Effector memory CD4-positive, alpha-beta T cell (primary cell): ENCODE measurements around the gene EXOC3L1.

Source experiments
- DNase-seq, 3 donors: peaks; one replicate each; pipeline ENCODE4 v3.0.0-alpha.2; 2020
- H3K27ac ChIP-seq: 2 replicates; pipeline ENCODE4 v1.7.0; 2013; ENCODE audit warnings: mild to moderate bottlenecking, low read length, moderate library complexity; ENCODE audit not compliant: insufficient read depth, poor library complexity, severe bottlenecking
- H3K27me3 ChIP-seq: replicated peaks from 2 replicates; pipeline ENCODE4 v1.7.0; 2013; ENCODE audit warnings: mild to moderate bottlenecking, low read length; ENCODE audit not compliant: insufficient read depth, control insufficient read depth, poor library complexity, severe bottlenecking
- H3K36me3 ChIP-seq: 2 replicates; pipeline ENCODE4 v1.7.0; 2013; ENCODE audit warnings: mild to moderate bottlenecking, low read length, moderate library complexity; ENCODE audit not compliant: control insufficient read depth, insufficient read depth
- H3K4me1 ChIP-seq: 2 replicates; pipeline ENCODE4 v1.7.0; 2013; ENCODE audit warnings: low read length, mild to moderate bottlenecking; ENCODE audit not compliant: control insufficient read depth, insufficient read depth, poor library complexity, severe bottlenecking
- H3K4me3 ChIP-seq: 2 replicates; pipeline ENCODE4 v1.7.0; 2013; ENCODE audit warnings: low read length, low read depth, mild to moderate bottlenecking; ENCODE audit not compliant: insufficient read depth, poor library complexity, severe bottlenecking
- H3K9me3 ChIP-seq: 2 replicates; pipeline ENCODE4 v1.7.0; 2013; ENCODE audit warnings: mild to moderate bottlenecking, low read length, moderate library complexity; ENCODE audit not compliant: control insufficient read depth

The EXOC3L1 gene

DNA sequence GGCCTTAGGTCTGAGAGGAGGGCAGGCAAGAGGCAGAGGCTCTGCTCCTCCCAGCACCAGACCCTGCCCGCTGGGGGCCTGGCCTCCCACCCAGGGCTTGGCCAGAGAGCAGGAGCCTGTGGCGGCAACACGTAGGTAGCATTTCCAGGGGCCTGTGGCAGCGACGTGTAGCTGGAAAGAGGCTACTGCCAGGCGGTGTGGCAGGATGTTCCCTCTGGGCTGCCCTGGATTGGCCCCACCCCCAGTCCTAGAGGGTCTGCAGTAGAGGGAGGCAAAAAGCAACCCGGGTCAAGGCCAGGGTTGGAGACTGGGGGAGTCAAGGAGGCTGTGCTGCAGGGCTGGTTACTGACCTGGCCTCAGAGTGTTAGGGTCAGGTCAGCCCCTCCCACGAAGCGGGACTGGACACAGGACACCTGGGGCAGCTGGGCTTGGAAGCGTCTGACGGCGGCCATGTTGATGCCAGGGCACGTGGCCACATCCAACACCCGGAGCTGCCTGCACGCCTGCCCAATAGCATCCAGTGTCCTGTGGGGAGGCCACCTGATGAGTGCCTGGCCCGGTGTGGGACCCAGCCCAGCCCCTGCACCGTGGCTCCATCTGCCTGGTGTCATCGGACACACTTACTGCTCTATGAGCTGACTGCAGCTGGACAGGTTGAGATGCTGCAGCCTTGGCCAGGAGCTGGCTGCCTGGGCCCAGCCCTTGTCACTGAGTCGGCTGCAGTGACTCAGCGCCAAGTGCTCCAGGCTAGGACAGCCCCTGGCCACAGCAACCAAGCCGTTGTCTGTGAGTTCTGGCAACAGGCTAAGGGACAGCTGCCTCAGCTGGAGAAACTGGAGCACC, 17.5 kb upstream of the EXOC3L1 start:
- DNase-seq, result no peak
- H3K9me3 ChIP-seq, result no peaks in the 10 kb centered on the region
- peaks cover 15% of the 10 kb centered on the region for H3K36me3 ChIP-seq
- no peaks in the 10 kb centered on the region for H3K4me1 ChIP-seq
- H3K27me3 ChIP-seq, result no peaks in the 10 kb centered on the region
- no peak overlapping the region for H3K4me3 ChIP-seq
- no peak overlapping the region for H3K27ac ChIP-seq

DNA sequence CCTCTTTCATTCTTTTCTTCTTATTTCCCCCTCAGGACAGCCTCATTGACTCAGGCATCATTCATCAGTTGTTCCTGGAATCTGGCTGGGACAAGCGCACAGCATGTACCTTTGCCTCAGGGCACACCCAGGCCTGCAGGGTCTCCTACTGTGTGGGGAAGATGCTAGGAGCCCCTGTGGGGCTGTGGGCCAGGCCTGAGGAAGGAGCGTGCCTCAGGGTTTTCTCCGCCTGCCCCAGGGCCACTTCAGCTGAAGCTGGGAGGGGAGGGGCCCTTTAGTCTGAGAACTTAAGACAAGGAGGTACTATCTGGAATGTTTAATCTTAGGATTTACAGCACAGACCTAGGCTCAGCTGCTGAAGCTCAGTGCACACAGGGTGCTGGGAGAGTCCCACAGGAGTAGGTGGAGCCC, 16.9 kb upstream of the EXOC3L1 start:
- Histone ChIP-seq H3K9me3 (no peaks in the 10 kb centered on the region), H3K27ac (no peak overlapping the region), H3K36me3 (peaks cover 21% of the 10 kb centered on the region), H3K27me3 (no peaks in the 10 kb centered on the region), H3K4me1 (no peaks in the 10 kb centered on the region), H3K4me3 (no peak overlapping the region)
- no peak for DNase-seq

DNA sequence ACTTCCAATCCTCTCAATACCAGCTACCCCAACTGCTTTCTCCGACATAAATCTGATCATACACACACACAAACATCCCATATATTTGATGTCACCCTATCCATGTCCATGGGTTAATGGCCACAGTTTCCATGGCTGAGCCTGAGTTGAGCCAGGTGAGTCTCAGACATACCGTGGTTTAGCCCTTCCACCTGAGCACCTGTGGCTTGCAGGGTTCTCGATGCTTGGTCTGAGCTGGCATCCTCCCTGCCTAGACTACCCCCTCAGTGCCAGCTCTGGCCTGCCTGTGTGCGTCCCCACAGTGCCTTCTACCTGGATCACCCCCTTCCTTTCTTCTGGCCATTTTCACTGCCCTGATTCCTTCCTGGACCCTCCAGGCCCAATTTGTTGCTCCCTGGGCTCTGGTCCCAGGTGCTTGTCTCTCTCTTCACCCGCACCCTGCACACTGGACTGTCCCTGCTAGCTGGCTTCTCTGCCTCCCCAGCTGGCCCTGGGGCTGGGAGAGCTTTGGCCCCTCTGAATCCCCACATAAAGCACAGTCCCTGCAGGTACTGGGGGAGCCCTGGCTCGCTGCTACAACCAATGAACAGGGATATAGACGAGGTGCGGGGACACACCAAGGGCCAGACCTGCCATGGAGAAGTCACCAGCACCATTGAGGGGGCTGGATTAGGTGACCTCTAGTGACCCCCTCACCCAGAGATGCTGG, 16.3 kb upstream of the EXOC3L1 start:
- Histone ChIP-seq H3K4me1 (no peaks in the 10 kb centered on the region), H3K4me3 (no peak overlapping the region), H3K36me3 (peaks cover 23% of the 10 kb centered on the region), H3K27me3 (no peaks in the 10 kb centered on the region), H3K9me3 (no peaks in the 10 kb centered on the region), H3K27ac (no peak overlapping the region)
- DNase-seq, result no peak

DNA sequence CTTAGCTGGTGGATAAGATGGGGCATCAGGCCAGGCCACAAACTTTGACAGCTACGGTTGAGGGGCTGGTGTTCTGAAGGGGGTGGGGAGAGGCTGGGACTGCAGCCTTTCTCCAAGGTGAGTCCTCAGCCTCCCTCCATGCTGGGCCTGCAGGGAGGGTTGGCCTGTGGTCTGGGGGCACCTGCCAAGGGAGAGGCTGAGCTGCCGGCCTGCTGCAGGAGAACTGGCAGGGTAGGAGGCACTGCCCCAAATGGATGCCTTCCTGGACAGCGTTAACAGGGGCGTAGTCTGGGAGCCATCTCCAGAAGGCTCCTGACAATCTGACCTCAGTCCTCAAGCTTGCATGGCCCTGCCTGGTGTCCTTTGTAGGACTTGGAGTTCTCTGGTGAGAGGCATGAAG, 14.1 kb upstream of the EXOC3L1 start:
- no peak for DNase-seq
- Histone ChIP-seq H3K36me3 (peaks cover 23% of the 10 kb centered on the region), H3K4me3 (no peak overlapping the region), H3K4me1 (no peaks in the 10 kb centered on the region), H3K27me3 (no peaks in the 10 kb centered on the region), H3K27ac (no peak overlapping the region), H3K9me3 (no peaks in the 10 kb centered on the region)

DNA sequence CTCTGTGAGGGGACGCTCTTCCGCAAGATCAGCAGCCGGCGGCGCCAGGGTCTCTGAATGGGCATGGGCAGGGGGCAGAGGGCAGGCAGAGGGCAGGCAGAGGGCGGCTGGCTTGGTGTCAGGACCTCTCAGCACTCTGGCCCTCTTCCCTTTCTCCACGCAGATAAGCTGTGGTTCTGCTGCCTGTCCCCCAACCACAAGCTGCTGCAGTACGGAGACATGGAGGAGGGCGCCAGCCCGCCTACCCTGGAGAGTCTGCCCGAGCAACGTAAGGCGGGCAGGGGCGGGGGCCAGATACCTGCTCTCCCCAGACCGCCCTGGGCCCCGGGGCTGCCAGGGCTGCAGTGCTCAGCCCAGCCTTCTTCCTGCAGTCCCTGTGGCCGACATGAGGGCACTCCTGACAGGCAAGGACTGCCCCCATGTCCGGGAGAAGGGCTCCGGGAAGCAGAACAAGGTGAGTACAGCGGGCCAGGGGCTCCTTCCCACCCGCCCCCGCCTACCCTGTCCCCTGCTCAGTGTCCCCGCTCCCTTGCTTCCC, 13.1 kb upstream of the EXOC3L1 start:
- Histone ChIP-seq H3K27ac (no peak overlapping the region), H3K9me3 (no peaks in the 10 kb centered on the region), H3K4me3 (no peak overlapping the region), H3K4me1 (no peaks in the 10 kb centered on the region), H3K36me3 (peaks cover 27% of the 10 kb centered on the region), H3K27me3 (no peaks in the 10 kb centered on the region)
- DNase-seq, result no peak

DNA sequence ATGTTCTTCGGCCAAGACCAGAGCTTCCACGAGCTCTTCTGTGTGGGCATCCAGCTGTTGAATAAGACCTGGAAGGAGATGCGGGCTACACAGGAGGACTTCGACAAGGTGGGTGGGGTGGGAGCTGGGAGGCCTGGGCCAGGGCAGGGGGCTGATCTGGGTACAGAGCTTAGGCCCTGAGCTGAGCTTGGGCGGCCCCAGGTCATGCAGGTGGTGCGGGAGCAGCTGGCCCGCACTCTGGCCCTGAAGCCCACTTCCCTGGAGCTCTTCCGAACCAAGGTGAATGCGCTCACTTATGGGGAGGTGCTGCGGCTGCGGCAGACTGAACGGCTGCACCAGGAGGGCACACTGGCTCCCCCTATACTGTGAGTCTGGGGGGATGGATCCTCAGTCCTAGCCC, 12.5 kb upstream of the EXOC3L1 start:
- Histone ChIP-seq H3K9me3 (no peaks in the 10 kb centered on the region), H3K4me1 (no peaks in the 10 kb centered on the region), H3K27ac (no peak overlapping the region), H3K4me3 (no peak overlapping the region), H3K36me3 (peaks cover 33% of the 10 kb centered on the region), H3K27me3 (no peaks in the 10 kb centered on the region)
- DNase-seq, result no peak

DNA sequence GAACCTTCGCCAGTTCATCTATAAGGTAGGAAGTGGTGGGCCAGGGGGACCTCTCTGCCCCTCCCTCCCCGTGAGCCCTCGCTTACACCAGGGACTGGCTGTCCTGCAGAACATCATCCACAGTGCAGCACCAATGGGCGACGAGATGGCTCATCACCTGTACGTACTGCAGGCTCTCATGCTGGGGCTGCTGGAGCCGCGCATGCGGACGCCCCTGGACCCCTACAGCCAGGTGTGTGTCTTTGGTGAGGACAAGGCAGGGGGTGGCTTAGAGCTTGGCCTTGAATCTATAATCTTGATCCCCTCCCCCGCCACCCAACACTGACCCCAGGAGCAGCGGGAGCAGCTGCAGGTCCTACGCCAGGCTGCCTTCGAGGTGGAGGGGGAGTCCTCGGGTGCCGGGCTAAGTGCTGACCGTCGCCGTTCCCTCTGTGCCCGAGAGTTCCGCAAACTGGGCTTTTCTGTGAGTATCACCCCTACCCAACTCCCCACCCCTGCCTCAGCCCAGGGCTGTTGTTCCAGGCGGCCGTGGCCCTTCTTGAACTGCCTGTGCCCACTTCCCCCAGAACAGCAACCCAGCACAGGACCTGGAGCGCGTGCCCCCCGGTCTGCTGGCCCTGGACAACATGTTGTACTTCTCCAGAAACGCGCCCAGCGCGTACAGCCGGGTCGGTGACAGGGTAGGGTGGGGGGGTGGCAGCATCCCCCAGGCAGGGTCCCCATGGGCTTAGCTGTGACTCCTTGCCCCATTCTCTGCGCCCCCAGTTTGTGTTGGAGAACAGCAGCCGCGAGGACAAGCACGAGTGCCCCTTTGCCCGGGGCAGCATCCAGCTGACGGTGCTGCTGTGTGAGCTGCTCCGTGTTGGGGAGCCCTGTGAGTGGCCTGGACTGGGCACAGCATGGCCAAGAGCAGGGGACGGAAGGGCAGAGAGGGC, 11.7 kb upstream of the EXOC3L1 start:
- Histone ChIP-seq H3K27me3 (no peaks in the 10 kb centered on the region), H3K36me3 (peaks cover 40% of the 10 kb centered on the region), H3K27ac (no peak overlapping the region), H3K4me1 (no peaks in the 10 kb centered on the region), H3K4me3 (no peak overlapping the region), H3K9me3 (no peaks in the 10 kb centered on the region)
- DNase-seq, result no peak

DNA sequence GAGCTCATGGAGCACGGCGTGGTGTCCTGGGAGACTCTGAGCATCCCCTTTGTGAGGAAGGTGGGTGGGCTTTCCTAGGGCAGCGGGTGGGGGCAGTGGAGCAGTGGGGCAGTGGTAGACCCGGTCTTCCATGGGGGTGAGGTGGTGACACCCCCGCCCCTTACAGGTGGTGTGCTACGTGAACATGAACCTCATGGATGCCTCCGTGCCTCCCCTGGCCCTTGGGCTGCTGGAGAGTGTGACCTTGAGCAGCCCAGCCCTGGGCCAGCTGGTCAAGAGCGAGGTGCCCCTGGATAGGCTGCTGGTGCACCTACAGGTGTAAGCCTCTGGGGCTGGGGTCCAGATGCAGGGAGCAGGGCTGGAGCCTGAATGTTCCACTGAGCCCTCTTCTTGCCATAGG, 10.6 kb upstream of the EXOC3L1 start:
- DNase-seq, result no peak
- Histone ChIP-seq H3K4me1 (no peaks in the 10 kb centered on the region), H3K9me3 (no peaks in the 10 kb centered on the region), H3K27me3 (no peaks in the 10 kb centered on the region), H3K27ac (no peak overlapping the region), H3K4me3 (no peak overlapping the region), H3K36me3 (peaks cover 52% of the 10 kb centered on the region)

DNA sequence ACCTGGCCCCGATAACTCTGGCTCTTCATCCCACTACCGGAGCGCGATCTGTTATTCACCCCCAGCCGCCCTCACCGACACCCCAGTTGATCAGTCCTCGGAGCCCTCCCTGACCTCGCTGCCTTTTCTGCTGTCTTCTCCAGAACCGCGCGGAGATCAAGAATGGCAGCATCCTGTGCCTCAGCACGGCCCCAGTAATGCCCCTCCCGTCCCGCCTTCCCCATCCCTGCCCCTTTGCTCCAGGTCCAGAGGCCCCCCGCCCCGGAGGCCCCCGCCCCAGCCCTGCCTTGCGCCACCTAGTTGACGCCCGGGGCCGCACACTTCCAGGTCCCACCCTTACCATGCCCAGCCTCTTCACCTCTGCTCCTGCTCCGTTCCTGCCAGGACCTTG, 9.9 kb upstream of the EXOC3L1 start:
- no peak overlapping the region for H3K27ac ChIP-seq
- H3K36me3 ChIP-seq, result peaks cover 59% of the 10 kb centered on the region
- DNase-seq, result no peak
- no peaks in the 10 kb centered on the region for H3K9me3 ChIP-seq
- H3K4me3 ChIP-seq, result no peak overlapping the region
- no peaks in the 10 kb centered on the region for H3K27me3 ChIP-seq
- no peaks in the 10 kb centered on the region for H3K4me1 ChIP-seq
